AG09309 (cell line): ENCODE data around the gene ARMC6.

ENCODE experiments used
- DNase-seq: peaks from one replicate; pipeline ENCODE4 v3.0.0-alpha.2; 2010; ENCODE audit warnings: low read depth
- H3K4me3 ChIP-seq: 2 replicates; pipeline ENCODE4 v1.5.1; 2011; ENCODE audit warnings: mild to moderate bottlenecking, low read depth, low read length, moderate library complexity; ENCODE audit not compliant: control insufficient read depth
- TF ChIP-seq, protein P1 (sequence below): IDR thresholded peaks from 2 replicates; pipeline ENCODE4 v1.5.1; 2011; ENCODE audit warnings: mild to moderate bottlenecking, low read depth, low read length, inconsistent platforms; ENCODE audit not compliant: insufficient read depth, control insufficient read depth; ENCODE audit errors: missing control alignments

ARMC6 gene

DNA sequence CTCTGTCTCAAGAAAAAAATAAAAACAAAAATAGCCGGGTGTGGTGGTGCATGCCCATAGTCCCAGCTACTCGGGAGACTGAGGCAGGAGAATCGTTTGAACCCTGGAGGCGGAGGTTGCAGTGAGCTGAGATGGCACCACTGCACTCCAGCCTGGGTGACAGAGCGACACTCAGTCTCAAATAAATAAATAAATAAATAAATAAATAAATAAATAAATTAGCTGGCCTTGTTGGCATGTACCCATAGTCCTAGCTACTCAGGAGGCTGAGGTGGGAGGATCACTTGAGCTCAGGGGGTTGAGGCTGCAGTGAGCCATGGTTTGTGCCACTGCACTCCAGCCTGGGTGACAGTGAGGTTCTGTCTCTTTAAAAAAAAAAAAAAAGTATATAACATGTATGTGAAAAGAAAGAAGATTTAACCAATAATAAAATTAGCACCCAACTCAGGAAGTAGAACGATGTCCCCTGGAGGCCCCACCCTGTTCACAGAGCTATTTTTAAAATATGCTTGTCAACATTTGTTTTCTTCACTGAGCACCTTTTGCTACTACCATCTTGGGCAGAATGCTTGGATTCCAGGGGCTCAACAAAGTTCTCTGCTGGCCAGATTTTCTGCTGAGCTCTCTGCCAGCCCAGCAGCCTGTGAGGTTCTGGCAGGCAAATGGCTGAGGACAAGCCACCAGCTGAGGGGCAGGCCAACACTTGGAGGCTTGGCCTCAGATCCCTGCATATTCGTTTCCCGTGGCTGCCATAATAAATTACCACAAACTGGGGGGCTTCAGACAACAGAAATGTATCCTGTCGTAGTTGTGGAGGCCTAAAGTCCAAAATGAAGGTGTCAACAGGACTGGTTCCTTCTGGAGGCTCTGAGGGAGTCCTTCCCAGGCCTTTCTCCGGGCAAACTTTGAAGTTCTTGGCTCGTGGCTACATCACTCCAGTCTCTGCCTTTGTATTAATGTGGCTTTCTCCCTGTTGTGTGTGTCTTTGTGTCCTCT, 35.6 kb downstream of the ARMC6 start:
- no peak for DNase-seq
- TF ChIP-seq, protein P1, sequence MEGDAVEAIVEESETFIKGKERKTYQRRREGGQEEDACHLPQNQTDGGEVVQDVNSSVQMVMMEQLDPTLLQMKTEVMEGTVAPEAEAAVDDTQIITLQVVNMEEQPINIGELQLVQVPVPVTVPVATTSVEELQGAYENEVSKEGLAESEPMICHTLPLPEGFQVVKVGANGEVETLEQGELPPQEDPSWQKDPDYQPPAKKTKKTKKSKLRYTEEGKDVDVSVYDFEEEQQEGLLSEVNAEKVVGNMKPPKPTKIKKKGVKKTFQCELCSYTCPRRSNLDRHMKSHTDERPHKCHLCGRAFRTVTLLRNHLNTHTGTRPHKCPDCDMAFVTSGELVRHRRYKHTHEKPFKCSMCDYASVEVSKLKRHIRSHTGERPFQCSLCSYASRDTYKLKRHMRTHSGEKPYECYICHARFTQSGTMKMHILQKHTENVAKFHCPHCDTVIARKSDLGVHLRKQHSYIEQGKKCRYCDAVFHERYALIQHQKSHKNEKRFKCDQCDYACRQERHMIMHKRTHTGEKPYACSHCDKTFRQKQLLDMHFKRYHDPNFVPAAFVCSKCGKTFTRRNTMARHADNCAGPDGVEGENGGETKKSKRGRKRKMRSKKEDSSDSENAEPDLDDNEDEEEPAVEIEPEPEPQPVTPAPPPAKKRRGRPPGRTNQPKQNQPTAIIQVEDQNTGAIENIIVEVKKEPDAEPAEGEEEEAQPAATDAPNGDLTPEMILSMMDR = no peak
- no peak overlapping the region for H3K4me3 ChIP-seq

- H3K4me3 ChIP-seq = no peak overlapping the region
- no peak for DNase-seq
- TF ChIP-seq, protein P1 = no peak
These were observed 38.5 kb downstream of the ARMC6 start for GRCh38 chr19:19071897-19072296.

DNA sequence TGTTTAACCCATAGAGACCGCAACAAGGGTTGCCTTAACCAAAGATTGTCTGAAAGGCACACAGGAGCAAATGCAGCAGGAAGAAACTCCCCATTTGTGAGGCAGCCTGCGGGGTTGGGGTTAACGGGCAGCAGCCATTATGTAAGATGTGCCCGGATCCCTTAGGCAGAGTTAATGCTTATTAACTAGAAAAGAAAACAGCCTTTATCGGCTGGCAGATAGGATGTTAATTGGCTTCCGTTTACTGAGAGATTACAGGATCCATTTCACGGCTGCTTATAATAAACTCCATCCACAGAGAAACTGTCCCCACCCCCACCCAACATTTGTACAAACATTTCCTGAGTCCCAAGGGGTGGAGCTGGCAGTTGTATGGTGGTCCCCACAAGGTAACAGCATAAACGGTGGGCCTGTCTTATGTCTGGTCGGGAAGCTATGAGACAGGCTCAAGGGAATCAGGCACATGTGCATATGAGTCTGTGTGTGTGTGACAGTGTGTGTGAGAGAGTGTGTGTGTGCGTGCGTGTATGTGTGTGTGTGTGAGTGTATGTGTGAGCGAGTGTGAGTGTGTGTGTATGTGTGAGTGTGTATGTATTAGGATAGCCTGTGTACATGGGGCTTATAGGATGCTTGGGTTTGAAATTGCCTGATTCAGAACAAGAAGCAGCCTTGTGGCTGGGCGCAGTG, 40.9 kb downstream of the ARMC6 start:
- TF ChIP-seq, protein P1 = no peak
- DNase-seq = no peak
- no peak overlapping the region for H3K4me3 ChIP-seq

DNA sequence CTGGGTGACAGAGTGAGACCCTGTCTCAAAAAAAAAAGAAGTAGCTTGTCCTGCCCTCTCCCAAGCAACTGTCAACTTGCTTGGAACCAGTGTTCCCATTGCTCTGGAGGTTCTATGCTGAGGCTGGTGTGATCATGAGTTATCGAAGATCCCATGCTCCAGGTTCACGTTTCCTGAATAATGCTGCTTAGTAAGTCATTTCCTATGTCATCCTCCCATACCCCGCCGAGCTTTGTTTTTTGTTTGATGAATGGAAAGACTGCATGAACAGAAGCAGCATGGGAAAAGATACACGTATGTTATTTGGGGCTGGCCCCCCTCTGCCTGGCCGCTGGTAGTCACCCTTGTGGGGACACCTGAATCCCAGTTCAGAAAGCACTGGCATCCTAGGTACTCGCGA, 41.7 kb downstream of the ARMC6 start:
- no peak for DNase-seq
- no peak overlapping the region for H3K4me3 ChIP-seq
- TF ChIP-seq, protein P1 = no peak

- TF ChIP-seq, protein P1 = no peak
- DNase-seq = no peak
- H3K4me3 ChIP-seq = no peak overlapping the region
These were observed 43.1 kb downstream of the ARMC6 start for GRCh38 chr19:19076476-19076875.

GRCh38 chr19:19077103-19077502, 43.7 kb downstream of the ARMC6 start:
- no peak for DNase-seq
- H3K4me3 ChIP-seq = no peak overlapping the region
- TF ChIP-seq, protein P1 = no peak
